Left renal cortex interstitium (tissue), 4 donors: ENCODE measurements around the gene MROH7. TPM values are rescaled to one million over a fixed set of nuclear protein-coding genes. Genes with fewer than 3 reads are reported as not detected.

Experiments used
- DNase-seq, 4 donors: peaks; one replicate each; pipeline ENCODE4 v3.0.0-alpha.2; 2013; ENCODE audit warnings: low read depth in 4 of 4, low spot score in 2 of 4, missing footprints in 1 of 4
- polyA plus RNA-seq, 4 donors: library from polyadenylated mRNA; unstranded; fragments of 120-200 nt; gene quantifications; one replicate each; pipeline ENCODE4 v1.2.1, GENCODE V29; 2013; ENCODE audit not compliant: insufficient read length in 4 of 4

The MROH7 gene
- polyA plus RNA-seq, 4 donors, result 2.8 to 14.2 (median 8.1) TPM

DNA sequence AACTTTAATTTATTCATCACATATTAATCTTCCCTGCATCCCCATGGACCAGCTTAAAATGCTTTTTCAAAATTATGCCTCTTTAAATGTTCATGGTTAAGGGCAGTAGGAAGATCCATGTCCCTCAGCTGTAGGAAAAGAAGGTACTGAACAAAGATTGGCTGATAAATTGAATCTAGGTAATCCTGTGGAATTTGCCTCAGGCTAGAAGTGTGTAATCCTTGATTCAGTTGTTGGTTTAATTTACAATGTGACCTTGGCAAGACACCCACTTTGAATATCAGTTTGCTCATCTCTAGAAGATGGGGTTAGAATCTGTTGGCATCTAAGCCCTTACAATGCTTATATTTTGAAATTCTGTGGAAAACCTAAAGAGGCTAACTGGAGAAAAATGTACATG lies 80.1 kb downstream of the MROH7 start:
- DNase-seq, result no peak

DNA sequence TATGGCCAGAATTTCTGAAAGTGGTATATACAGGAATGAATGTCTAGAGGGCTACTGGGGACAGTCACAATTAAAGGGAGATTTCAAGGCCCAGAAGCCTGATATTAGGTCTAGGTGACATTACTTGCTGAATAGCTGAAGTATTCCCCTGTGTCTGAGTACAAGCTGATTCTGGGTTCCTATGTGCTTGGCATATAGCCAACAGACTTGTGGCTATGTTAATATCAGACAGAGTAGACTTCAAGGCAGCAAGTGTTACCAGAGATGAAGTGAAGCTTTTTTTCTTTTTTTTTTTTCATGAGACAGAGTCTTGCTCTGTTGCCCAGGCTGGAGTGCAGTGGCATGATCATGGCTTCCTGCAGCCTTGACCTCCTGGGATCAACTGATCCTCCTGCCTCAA lies 82.4 kb downstream of the MROH7 start:
- DNase-seq, result no peak

DNA sequence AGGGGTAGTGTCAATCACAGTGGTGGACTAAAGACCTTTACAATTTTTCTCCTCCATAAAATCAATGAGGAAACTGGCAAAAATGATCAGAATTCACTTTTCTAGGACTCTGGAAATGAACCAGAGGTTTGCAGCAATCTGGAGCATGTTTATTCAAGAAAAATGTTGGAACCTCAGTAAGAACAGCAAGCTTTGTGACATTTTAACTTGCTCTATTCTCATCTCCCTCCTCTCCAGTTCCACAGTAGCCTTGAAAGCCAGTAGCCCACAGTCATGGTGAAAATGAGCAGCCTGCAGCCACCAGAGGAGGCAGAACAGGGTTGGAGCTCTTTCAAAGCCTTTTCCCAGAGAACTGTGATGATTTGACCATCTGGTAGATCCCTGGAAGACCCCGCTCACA lies 83.2 kb downstream of the MROH7 start:
- DNase-seq, result no peak

DNA sequence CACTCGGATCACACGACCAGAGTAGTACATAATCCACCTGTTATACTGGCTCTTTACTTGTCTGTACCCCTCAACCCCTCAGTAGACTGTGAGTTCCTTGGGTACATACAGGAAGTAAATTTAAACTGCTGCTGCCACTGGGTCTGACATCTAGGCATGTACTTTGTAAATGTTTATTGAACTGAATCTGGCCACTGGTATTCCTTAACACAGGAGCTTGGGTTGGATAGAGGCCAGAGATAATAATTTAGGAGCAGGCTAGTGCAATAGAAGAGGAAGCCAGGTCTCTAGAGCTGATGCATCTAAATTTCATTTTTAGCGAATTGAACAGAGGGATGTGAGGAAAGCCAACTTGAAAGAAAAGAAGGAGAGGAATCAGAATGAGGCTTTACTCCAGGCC lies 86.4 kb downstream of the MROH7 start:
- DNase-seq, result no peak

DNA sequence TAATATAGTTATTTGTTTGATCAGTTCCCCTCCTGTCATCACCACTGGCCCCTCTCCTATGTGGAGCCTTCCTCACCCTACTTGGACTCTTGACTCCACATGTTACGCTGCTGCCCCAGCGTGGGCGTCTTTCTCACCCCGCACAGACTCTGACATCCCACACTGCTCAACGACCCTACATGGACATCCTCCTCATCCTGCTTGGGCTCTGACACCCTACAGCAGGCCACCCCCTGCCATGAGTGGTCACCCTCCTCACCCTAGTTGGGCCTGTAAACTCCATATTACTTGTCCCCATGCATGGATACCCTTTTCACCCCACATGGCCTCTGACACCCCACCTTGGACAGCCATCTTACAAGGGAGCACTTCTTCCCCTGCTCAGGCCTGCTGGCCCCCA lies 95.1 kb downstream of the MROH7 start:
- no peak for DNase-seq

DNA sequence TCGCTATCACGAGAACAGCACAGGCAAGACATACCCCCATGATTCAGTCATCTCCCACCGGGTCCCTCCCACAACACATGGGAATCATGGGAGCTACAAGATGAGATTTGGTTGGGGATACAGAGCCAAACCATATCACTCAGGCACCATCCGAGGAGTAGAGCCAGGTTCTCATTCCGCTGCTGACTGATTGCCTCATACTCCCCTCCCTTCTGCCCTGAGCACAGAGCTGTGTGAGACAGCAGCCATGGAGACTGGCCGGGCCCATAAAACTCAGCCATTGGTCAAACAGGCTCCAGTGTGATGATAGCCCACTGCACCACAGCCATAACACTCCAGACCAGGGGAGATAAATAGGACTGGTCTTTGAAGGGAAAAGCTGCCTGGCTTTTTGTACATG lies 96.7 kb downstream of the MROH7 start:
- DNase-seq, result no peak

DNA sequence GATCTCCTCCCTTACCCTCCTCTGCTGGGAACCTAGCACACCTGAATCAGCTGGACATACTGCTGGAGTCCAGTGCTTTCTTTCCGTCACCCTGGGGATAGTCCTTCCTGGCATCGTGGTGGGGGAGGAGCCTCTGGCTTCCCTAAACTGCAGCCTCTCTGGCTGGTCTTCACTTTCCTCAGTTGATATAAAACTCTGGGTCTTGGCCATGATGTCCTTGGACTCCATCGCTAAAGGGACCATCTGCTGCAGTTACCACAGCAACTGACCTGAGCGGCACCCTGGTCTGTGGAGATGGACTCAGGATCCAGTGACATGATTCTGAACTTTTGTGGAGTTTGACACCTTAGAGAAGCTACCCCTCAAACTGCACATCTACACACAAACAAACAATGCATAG lies 99.9 kb downstream of the MROH7 start:
- no peak for DNase-seq

DNA sequence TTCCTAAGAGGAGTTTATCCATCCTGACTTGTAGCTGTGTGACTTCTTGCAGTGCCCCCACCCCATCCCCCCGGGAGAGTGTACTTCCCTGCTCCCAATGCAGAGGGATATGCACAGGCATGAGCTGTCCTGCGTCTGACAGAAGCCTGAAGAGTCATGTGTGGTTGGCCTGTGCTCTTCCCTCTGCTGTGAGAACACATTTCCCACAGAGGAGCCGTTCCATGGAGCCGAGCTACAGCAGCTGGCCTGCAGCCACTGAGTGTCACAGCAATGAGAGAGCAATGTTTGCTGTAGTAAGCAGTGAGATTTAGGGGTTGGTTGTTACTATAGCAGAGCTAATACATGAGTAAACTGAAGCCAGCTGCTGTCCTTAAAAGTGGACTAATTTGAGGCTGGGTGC lies 100.7 kb downstream of the MROH7 start:
- DNase-seq, result no peak

DNA sequence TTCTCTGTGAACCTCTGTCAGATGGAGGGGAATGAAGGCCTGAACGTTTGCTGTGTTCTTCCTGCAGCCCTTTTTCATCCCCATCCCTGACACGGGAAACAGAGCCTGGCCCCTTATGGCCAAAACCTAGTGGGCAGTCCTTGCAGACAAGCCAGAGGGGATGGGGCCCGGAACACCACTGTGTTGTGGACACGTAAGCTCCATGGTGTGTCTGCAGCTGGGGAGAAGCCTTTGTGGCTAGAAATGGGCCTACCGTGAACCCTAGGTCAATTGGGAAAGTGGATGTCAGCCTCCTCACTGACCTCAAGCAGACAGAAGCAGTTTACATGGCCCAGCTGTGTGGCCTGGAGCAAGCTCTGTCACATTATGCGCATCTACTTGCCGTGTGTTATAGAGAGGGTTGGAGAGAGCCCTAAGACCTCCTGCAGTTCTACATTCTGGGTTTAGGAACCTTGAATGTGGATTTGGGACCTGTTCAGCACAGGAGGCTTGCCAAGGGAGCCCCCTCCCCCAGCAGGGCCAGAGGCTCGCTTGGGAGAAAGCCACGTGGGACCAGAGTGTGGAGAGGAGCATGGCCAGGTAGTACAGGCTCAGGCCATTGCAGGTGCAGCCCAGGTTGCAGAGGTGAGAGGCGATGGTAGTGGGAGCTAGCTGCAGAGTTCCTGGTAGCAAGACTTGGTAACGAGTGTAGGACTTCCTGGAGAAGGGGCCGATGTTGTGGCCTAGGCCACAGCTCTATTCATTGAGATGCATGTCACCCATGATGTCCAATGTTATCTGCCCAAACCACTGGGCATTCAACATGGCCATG lies 102.0 kb downstream of the MROH7 start:
- no peak for DNase-seq

DNA sequence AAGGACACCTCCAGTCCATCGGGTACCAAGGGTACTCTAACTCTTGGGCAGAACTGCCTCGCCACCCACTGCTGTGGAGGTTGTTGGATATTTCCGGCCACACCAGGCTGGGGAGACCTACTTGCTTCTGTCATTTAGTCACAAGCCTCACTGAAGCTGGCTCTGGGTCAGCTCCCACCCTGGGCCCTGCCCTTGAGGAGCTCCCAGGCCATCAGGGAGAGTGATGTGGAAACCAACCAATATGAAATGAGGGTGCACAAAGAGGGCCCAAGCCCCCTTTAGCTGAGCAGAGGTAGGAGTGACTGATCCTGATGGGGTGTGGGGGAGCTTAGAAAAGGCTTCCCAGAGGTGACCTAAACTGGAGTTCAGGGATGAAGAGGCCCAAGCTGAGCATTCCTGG lies 103.1 kb downstream of the MROH7 start:
- DNase-seq, result no peak

DNA sequence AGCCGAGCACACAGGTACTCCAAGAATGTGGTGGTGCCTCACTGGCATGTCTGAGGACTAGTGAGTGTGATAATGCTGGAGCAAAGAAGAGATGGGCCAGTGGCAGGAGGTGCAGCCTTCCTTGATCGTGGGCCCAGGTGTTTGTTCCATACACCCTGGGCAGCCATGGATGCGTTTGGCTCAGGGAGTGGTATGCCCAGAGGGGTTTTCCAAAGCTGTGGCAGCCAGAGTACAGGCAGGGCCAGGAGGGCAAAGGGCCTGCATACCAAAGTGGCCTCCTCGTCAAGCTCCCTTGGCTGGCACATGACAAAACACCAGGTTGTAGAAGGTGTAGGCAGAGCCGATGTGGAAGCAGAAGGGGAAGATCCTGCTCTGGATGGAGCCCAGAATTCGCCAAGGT lies 103.7 kb downstream of the MROH7 start:
- no peak for DNase-seq

DNA sequence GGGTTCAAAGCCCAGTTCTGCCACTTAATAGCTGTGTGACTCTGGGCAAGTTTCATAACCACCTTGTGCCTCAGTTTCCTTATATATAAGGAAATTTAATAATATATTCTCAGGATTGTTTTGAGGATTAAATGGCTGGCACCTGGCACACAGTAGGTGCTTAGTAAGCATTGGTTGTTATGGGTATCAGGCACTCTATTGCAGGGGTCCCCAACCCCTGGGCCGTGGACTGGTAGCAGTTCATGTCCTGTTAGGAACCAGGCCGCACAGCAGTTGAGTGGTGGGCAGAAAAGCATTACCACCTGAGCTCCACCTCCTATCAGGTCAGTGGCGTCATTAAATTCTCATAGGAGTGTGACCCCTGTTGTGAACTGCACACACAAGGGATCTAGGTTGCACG lies 104.3 kb downstream of the MROH7 start:
- no peak for DNase-seq

DNA sequence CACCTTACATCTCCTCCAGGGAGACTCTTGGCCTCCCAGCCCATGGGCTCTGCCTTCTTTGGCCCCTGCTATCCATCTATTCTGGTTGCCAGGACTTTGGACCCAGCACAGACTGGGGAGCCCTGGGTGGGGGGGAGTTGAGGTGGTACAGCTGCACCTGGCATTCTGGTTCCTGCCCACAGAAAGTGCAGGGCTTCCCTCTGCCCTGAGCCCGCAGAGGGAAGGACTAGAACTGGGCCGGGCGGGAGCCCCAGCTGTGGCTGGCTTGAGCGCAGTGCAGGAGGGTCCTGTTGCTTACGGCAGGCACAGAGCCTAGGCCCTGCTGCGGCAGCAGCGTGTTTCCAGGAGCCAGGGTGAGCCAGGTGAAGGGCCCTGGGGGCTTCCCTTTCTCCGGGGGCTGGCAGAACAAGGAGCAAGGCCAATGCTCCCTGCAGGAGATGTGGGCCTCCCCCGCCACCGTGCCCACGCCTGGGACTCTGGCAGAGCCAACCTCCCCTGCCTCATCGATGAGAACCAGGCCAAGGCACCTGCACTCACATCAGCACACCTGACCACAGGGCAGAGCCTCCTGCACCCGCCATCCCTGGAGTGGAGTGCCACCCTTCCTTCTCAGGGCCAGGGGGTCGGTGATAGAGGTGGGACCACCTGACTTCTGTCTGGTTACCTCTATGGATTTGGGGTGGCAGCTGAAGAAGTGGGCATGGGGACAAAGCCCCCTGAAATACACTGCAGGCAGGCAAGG lies 106.7 kb downstream of the MROH7 start:
- no peak for DNase-seq

DNA sequence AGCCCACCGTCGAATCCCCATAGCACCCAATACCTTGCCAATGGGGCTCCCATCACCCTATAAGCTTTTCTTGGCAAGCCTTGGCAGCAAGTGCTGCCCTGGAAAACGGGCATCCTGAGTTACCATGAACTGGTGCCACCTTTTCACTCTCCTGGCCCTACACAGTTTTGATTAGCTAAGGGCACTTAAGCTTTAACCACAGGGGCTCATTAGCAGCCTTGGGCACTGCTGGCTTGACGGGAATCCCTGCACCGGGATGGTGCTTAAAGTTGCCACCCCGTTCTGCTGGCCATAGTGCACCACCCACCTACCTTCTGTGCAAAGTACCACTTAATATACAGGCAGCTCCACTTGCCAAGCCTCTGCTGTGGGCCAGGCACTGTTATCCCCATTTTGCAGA lies 109.0 kb downstream of the MROH7 start:
- no peak for DNase-seq

DNA sequence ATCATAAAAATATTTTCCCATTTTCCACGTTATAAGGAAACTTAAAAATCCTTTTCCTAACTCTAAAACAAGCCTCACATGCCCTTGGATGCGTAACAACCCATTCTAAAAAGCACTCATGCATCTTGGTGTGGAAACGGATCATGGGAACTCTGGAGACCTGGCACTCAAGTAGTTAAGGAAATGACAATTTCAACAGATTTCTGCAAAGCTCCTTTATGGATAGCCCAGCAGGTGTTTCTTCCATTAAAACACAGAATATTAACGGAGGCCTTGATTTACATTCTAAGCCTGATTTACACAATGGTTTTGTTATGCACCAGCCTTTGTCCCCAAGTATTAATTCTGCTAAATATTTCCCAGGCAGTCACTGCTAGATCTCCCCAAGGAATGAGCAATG lies 109.8 kb downstream of the MROH7 start:
- DNase-seq, result no peak

DNA sequence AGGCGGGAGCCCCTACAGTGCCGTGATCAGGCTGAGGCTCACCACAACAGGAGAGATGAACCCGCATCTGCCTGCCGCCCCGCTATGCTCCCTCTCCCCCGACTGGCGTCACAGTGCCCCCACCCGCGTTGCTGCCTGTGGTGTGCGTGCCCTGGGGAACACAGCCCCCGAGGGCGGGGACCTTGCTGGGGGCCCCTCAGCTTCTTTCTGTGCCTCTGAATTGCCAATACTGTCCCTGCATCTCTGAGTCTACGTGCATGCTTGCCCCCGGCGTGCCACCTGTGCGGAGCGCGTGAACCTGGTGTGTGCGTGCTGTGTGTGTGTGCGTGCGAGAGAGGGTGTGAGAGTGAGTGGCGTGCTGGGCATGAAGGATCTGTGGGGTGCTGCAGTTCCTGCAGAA lies 112.5 kb downstream of the MROH7 start:
- DNase-seq, result no peak

DNA sequence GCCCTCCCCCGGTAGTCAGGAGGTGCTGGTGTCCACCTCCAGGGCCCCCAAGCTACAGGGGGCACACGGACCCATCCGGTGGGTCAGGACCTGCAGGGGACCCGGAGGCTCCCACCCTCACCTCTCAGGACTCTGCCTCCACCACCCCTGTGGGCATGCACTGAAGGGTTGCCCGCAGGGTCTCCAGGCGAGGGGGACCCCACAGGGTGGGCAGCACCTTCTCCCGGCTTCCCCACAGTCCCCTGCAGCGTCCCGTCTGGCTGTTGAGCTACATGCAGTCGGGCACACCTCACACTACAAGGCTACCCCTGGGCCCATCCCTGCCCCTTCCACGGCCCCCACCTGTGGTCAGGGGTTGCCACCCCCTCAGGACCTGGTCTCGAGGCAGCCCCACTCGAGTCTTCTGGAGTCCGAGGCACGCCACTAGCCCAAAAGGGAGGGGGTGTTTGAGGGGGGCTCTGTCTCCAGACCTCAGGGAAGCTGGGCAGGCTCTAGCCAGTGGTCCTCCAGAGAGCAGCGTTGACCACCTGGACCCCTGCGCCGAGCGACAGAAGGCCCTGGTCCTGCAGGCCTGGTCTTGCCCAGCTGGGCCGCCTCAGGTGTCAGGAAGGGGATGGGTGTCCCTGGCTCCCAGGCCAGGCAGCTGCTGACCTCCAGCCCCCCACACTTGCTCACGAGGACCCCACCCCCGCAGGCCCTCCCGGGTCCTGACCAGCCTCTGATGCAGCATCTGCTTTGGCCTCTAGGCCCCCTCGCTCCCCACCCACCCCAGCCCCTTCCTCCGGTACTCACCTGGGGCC lies 113.1 kb downstream of the MROH7 start:
- no peak for DNase-seq

DNA sequence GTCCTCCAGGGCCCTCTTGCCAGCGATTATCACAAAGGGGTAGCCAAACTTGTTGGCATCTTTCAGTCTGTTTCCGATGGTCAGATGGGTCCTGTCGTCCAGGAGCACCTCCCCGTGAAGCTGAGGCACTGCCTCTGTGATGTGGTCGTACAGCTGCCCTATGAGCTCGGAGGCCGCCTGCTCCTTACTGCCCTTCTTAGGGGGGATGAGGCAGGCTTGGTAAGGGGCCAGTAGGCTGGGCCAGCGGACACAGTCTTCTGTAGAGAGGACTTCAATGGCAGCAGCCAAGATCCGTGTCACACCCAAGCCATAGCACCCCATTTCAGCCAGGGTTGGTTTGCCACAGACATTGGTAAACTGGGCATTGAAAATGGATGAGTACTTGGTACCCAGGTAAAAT lies 116.2 kb downstream of the MROH7 start:
- no peak for DNase-seq

DNA sequence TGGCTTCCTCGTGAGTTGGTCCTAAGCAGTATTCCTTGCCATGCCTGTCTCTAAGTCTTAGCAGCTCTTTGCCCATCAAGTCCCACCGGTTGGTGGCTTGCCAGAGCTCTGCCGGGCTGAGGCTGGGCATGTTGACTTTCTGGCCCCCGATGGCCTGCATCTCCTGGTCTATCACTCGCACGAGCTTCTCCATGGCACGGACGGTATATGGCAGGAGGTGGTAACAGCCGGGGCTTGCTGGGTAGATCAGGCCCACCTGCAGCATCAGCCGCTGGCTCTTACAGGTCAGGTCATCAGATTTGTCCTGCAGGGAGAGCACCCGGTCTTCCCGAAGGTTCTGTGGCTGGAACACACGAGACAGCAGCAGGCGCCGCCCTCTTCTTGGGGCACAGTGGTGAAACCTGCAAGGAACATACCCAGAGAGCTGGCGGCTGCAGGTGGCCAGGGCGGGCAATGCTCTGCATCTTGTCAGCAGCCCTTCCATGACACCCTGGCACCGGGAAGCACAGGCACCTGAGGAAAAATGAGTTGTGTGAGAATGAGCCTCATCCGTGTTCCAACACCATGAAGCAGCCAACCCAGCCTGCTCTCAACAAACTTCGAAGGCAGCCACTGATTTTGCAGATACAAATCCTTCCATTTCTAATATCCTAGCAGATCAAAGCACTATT lies 117.2 kb downstream of the MROH7 start:
- DNase-seq, result no peak
